Measurements from ENCODE around the gene ERICH6B. TPM values are rescaled to one million over a fixed set of nuclear protein-coding genes. Genes with fewer than 3 reads are reported as not detected.

Gene ERICH6B
- total RNA-seq, 1 donor from 2014 or later: not detected

GRCh38 chr13:45601680-45602079 lies 13.9 kb downstream of the ERICH6B start:
- no peak for DNase-seq (ENCODE audit: low spot score)

DNA sequence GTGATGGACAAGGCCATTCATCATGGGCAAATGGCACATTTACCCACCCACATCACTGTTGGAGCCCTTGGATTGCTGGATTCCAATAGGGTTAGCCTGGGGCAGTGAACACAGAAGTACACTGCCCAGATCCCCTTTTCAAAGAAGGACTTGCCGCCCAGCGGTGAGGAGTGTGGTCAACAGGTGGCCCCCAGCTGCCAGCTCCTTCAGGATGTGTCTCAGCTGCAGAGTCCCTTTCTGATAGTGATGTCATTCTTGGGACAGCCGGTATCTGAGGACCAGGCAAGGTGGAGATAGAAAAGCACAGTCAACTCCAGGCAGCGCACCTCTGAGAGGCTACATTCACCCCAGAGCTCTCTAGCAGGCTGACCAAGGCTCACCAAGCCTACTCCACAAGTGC lies 16.9 kb downstream of the ERICH6B start:
- DNase-seq (ENCODE audit: low spot score): no peak

DNA sequence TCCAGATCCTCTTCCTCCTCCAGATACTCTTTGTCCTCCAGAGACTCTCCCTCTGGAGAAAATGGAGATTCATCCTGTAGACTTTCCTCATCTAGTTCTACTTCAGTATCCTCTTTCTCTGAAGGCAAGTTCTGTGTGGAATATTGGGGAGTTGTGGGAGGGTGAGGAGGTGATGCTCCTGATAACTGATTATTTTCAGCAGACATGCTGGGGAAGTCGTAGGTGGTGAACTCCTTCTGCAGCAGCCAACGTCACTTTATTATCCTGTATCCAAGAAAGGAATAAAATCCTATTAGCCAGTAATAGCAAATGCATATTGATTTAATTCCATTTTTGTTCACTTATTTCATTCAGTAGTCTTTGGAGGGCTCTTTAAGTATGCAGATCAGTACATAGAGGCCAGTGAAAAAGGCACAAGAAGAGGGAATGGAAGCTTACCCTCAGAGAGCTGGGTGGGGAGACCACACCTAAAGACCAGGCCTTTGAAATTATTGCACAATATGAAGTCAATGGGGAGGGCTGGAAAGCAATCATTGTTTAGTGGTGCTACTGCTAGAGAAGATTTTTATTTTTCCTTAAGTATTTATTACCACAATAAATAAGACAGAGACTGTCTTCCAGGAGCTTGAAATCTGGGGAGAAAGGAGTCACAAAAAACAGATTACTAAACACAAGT lies 18.6 kb downstream of the ERICH6B start:
- DNase-seq (ENCODE audit: low spot score): no peak

DNA sequence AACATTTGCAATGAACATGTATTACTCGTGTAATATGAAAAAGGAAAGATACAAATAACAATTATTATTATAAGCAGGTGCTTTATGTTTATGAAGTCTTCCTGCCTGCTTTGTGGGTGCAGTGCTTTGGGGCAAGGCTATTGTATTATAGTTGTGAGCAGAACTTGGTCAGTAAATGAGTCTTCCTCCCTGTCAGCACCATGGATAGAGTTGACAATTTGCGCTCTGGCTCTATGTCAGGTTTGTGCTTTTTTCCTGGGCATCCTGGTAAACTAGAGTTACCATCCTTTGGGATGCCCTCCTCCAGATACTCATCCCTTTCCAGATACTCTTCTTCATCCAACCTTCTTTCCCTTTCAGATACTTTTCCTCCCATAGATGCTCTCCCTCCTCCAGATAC lies 19.6 kb downstream of the ERICH6B start:
- no peak for DNase-seq (ENCODE audit: low spot score)

DNA sequence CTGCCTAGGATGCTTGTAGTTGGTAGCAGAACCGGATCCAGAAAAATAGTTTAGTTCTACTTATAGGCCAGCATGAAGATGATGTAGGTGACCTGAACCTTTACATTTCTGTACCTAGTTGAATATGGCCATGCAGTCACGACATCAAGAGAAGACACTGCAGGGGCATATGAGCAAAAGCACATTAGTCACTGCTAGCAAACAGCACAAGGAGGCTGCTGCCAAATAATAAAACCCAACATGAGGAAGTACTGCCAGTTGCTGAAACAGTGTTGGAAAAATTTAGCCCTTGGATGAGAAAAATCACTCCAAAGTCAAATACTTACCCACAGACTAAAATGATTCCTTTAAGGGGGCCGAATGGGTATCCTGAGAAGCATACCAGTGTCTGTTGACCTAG lies 20.8 kb downstream of the ERICH6B start:
- no peak for DNase-seq (ENCODE audit: low spot score)

DNA sequence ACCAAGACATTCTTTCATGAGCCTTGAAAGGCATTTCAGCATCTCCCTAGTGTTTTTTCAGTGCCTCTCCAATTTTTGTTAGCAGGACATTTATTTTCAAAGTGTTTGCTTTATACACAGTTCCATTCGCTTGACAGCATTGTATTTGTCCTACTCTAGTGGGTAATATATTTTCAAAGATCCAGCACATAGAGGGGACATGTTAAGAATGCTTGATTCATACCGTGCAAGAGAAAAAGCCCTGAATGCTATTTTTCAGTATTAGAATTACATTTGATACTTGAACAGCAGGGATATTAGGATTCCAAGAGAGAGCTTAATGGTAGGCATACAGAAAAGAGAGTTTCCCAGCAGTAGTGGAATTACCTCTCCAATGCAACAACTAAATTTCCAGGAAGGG lies 21.3 kb downstream of the ERICH6B start:
- DNase-seq (ENCODE audit: low spot score): no peak

- no peak for DNase-seq (ENCODE audit: low spot score)
These were observed 22.8 kb downstream of the ERICH6B start for GRCh38 chr13:45592758-45593157.

DNA sequence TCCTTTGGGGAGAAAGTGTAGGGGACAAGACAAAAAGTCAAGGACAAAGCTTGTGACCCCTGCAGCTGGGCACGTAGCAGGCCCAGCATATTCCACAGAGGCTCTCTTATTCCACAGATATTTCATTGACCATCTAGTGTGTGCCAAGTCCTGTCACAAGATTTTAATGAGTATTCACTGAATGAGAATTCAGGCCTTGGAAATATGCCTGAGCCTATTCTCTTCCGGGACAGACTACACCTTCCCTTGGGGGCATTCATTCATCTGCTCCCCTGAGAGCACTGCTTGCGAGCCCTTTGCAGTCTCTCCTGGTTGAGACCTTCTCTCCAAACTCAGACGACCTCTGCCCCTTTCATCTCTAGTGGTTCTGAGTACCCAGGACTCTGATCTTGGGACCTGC lies 25.5 kb downstream of the ERICH6B start:
- no peak for DNase-seq (ENCODE audit: low spot score)

- DNase-seq (ENCODE audit: low spot score): no peak
These were observed 27.6 kb downstream of the ERICH6B start for GRCh38 chr13:45587897-45588296.

GRCh38 chr13:45584816-45585215 lies 30.7 kb downstream of the ERICH6B start:
- no peak for DNase-seq (ENCODE audit: low spot score)

DNA sequence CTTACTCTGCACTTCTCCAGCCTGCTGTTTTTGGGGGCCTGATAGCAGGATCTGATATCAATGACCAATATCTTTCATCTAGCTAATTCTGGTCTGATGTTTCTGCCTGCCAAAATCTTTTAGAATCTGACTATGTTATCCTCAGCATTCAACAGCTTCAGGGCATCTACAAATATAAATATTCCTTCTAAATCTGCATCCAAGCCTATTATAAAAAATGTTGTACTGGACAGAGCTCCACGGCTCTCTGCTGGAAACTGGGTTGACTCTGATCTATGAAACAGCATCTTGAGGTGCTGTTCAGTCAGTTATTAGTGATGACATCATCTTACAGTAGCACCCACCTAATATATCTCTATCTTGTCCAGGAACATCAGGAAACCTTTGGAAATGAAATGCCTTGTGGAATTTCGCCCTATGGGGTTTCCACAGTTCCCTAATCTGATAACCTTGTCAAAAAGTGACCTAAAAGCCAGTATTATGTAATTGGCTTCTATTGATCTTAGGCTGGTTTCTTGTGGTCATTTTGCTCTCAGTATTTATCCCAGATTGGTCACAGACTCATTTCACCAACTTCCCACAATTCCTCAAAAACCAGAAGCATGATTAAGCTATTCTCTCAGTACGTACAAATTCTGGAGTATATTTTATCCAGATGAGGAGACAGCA lies 33.0 kb downstream of the ERICH6B start:
- DNase-seq (ENCODE audit: low spot score): no peak

- DNase-seq (ENCODE audit: low spot score): no peak
These were observed 39.1 kb downstream of the ERICH6B start for GRCh38 chr13:45576466-45576865.

DNA sequence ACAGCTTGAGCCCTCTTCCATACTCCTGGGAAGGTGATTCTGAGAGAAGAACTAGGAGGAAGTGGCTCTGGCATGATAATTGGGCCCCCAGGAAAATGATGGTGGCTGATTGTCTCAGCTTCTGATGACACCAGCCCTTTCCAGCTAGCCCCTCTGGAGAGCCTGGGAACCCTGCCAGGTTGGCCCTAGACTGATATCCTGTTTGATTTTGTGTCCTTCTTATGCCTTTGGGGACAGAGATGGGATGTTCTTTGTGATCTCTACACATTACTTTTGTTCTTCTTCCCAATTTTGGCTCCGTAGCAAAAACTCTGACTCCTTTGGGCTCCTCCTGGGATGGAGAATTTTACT lies 39.7 kb downstream of the ERICH6B start:
- no peak for DNase-seq (ENCODE audit: low spot score)

GRCh38 chr13:45575146-45575829 lies 40.3 kb downstream of the ERICH6B start:
- no peak for DNase-seq (ENCODE audit: low spot score)

GRCh38 chr13:45565331-45565730 lies 50.2 kb downstream of the ERICH6B start:
- no peak for DNase-seq (ENCODE audit: low spot score)

DNA sequence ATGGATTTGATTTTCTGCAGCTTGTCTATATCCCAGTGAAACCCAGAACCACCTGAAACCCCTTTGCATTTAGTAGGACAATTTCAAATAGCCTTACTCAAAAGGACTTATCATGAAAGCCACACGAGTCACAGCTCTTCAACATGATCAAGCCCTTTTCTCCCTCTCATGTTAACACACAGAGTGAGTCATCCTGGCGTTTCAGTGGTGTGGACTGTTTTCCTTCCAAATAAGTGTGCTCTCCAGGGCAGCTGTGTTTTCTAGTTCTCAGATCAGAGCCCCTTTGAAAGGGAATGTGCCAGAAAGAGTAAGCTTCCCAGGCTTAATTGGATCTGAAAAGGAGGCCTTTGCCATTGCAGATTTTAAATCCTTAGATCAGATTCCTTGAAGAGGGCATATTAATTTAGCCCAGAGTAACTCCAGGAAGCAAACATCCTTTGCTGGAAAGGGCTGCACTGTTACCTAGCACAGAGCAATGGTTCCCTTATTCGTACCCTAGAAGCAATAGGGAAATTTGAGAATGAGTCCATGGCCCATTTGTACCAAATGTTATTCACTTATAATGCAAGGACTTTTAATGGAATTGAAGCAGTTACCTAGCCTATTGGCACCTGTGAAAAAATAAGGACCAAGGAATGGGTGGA lies 51.3 kb downstream of the ERICH6B start:
- DNase-seq (ENCODE audit: low spot score): no peak

GRCh38 chr13:45554604-45555109 lies 60.9 kb downstream of the ERICH6B start:
- no peak for DNase-seq (ENCODE audit: low spot score)

DNA sequence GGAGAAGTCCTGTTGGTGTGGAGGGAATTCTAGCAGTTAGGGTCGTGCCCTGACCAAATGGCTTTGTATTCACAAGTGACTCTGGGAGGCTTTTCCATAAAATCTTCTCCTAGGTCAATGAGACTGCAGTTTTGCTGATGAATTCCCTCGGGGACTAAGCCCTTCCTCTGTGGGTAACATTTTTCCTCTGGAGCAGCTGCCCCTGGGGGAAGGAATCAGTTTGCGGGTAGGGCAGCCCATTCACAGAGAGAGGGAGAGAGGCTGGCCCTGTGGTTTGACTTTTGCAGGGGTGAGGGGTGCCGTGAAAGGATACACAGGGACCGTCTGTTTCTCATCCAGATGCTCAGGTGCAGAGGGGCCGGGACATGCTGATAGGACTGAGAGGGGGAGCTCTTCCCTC lies 67.3 kb downstream of the ERICH6B start:
- DNase-seq (ENCODE audit: low spot score): no peak

GRCh38 chr13:45546410-45546765 lies 69.2 kb downstream of the ERICH6B start:
- no peak for DNase-seq (ENCODE audit: low spot score)

DNA sequence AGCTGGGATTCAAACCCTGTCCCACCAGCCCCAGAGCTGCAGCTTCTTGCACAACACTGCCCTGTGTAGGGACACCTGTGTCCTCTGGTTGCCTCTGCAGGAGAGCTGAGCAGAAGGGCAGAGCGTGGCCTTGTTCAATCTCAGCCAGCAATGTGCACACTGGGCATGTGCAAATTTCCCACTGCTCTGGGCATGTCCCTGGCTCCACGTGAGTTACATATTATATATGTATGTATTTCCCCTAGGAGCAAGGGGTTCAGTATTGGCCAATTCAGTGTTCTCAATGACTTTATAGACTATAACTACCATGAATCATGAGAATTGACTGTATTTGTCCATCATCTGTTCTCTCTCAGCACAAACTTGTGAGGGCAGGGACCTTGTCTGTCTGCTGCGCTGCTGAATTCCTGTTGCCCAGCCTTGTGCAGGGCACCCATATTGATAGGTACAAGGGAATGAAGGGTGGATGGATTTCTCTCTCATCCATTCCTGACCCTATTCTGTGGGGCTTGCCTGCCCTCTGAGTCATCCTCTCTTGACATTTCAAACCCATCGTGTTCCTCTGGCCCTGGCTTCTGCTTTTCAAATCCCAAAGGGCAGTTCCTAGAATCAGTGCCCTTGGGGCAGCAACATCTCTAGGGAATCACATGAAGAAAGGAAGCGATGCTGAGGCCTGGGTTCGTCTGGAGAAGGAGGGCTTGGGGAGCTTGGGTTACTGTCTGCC lies 69.7 kb downstream of the ERICH6B start:
- no peak for DNase-seq (ENCODE audit: low spot score)

GRCh38 chr13:45544520-45544919 lies 71.0 kb downstream of the ERICH6B start:
- no peak for DNase-seq (ENCODE audit: low spot score)

- no peak for DNase-seq (ENCODE audit: low spot score)
These were observed 72.7 kb downstream of the ERICH6B start for GRCh38 chr13:45542878-45543277.

All from ureter (tissue), 1 donor.